ENCODE results near the gene NOX5. TPM values are rescaled to one million over a fixed set of nuclear protein-coding genes. Genes with fewer than 3 reads are reported as not detected.

Gene NOX5
- total RNA-seq, 2 donors from 2014 or later = 0.26 TPM; not detected in 1

DNA sequence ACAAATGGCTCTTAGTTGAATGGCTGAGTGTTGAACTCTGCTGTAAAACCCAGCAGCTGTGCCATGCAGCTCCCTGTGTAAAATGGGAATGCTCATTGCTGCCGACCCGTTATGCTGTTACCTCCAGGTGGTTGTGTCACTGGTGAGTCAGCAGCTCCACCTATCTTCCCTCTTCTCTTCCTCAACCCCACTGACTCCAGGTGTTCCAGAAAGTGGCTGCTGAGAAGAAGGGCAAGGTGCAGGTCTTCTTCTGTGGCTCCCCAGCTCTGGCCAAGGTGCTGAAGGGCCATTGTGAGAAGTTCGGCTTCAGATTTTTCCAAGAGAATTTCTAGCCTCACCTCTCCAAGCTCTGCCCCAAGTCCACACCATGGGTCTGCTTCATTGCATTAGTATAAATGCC lies 41.9 kb downstream of the NOX5 start:
- peaks cover 7% of the 10 kb centered on the region for H3K4me1 ChIP-seq
- H3K27me3 ChIP-seq = no peaks in the 10 kb centered on the region
- intact Hi-C loops (cut with DNase I) = loop anchor here (5.0 to 10.0 kb wide), 2 partner anchors 208 to 341 kb away; no protein-coding TSS in a partner anchor
- ATAC-seq = no peak
- TF ChIP-seq POLR2A (IDR thresholded peaks at IDR 0.05) = no peak
- no peak overlapping the region for H3K4me3 ChIP-seq
- no peaks in the 10 kb centered on the region for H3K9me3 ChIP-seq
- no peak for DNase-seq
- H3K27ac ChIP-seq = no peak overlapping the region
- no peaks in the 10 kb centered on the region for H3K36me3 ChIP-seq (replicated peaks in 1 of 2; ENCODE audit: insufficient read depth in 1 of 2, low read depth in 2 of 2)
- 27 to 32% methylated on average over 2 to 3 of the region's 3 CpGs for WGBS, 2 donors

- no peaks in the 10 kb centered on the region for H3K27me3 ChIP-seq
- H3K4me3 ChIP-seq = no peak overlapping the region
- intact Hi-C loops (cut with DNase I) = loop anchor here (5.0 to 10.0 kb wide), 2 partner anchors 206 to 338 kb away; no protein-coding TSS in a partner anchor
- H3K9me3 ChIP-seq = no peaks in the 10 kb centered on the region
- TF ChIP-seq, protein P1, sequence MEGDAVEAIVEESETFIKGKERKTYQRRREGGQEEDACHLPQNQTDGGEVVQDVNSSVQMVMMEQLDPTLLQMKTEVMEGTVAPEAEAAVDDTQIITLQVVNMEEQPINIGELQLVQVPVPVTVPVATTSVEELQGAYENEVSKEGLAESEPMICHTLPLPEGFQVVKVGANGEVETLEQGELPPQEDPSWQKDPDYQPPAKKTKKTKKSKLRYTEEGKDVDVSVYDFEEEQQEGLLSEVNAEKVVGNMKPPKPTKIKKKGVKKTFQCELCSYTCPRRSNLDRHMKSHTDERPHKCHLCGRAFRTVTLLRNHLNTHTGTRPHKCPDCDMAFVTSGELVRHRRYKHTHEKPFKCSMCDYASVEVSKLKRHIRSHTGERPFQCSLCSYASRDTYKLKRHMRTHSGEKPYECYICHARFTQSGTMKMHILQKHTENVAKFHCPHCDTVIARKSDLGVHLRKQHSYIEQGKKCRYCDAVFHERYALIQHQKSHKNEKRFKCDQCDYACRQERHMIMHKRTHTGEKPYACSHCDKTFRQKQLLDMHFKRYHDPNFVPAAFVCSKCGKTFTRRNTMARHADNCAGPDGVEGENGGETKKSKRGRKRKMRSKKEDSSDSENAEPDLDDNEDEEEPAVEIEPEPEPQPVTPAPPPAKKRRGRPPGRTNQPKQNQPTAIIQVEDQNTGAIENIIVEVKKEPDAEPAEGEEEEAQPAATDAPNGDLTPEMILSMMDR (IDR thresholded peaks at IDR 0.05) = peak; percentile 57 to 93 (median 90)
- no peak for TF ChIP-seq POLR2A (IDR thresholded peaks at IDR 0.05)
- peaks cover 7% of the 10 kb centered on the region for H3K4me1 ChIP-seq
- H3K36me3 ChIP-seq (replicated peaks in 1 of 2; ENCODE audit: insufficient read depth in 1 of 2, low read depth in 2 of 2) = no peaks in the 10 kb centered on the region
- 16 to 17% methylated on average over 18 of the region's 18 CpGs for WGBS, 2 donors
- ATAC-seq (peak; percentile 81), DNase-seq (peak; percentile 87 to 91 (median 89))
- no peak overlapping the region for H3K27ac ChIP-seq
Observed at GRCh38 chr15:69058830-69059556, 44.5 kb downstream of the NOX5 start.

DNA sequence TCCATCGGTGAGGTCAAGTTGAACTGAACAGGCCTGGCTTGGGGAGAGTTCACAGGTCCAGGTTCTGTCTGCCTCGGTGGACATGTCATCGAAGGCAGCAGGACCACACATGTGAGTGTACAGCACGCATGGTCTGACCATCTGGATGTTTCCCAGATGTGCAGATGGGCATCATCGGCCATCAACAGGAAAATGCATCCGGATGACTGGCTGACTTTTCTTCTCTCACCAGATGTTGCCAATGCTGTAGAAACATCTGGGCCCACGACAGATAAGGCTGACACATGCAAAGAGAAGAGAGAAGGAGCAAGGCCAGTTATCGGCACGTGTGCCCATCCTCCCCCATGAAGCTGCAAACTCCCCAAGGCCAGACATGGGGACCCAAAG lies 45.1 kb downstream of the NOX5 start:
- Histone ChIP-seq H3K27ac (no peak overlapping the region), H3K36me3 (replicated peaks in 1 of 2; ENCODE audit: insufficient read depth in 1 of 2, low read depth in 2 of 2) (no peaks in the 10 kb centered on the region), H3K9me3 (no peaks in the 10 kb centered on the region), H3K27me3 (no peaks in the 10 kb centered on the region), H3K4me1 (peaks cover 7% of the 10 kb centered on the region), H3K4me3 (no peak overlapping the region)
- 69 to 72% methylated on average over 9 of the region's 9 CpGs for WGBS, 2 donors
- ATAC-seq (no peak), DNase-seq (no peak)
- intact Hi-C loops (cut with DNase I) = loop anchor here (5.0 to 10.0 kb wide), 2 partner anchors 205 to 338 kb away; no protein-coding TSS in a partner anchor
- TF ChIP-seq POLR2A (IDR thresholded peaks at IDR 0.05) = no peak
- TF ChIP-seq, protein P1 (IDR thresholded peaks at IDR 0.05) = no peak

DNA sequence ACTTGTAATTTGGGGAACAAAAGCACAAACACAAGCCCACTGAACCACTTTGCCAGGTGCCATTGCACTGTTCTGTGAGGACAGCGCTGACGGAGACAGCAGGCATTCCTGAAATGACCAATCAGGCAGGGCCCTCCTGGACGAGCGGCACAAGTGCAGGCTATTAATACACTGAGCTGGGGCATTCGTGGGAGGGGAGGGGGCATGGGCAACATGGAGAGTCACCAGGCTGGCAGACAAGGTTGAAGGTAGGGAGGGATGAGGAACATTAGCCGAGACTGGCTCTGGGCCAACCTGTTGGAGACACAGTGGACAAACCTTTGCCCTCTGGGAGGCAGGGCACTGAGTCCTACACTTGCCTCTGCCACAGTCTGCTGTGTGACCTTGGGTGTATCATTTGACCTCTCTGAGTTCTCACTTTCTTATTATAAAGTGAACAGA lies 45.6 kb downstream of the NOX5 start:
- Histone ChIP-seq H3K27ac (no peak overlapping the region), H3K4me1 (peaks cover 7% of the 10 kb centered on the region), H3K36me3 (replicated peaks in 1 of 2; ENCODE audit: insufficient read depth in 1 of 2, low read depth in 2 of 2) (no peaks in the 10 kb centered on the region), H3K9me3 (no peaks in the 10 kb centered on the region), H3K4me3 (no peak overlapping the region), H3K27me3 (no peaks in the 10 kb centered on the region)
- 50 to 74% methylated on average over 6 of the region's 6 CpGs for WGBS, 2 donors
- DNase-seq (peak in 3 of 4 donors; percentile 20 to 45 (median 36)), ATAC-seq (no peak)
- TF ChIP-seq, protein P1 (IDR thresholded peaks at IDR 0.05) = no peak
- TF ChIP-seq POLR2A (IDR thresholded peaks at IDR 0.05) = no peak
- intact Hi-C loops (cut with DNase I) = no loop called here

DNA sequence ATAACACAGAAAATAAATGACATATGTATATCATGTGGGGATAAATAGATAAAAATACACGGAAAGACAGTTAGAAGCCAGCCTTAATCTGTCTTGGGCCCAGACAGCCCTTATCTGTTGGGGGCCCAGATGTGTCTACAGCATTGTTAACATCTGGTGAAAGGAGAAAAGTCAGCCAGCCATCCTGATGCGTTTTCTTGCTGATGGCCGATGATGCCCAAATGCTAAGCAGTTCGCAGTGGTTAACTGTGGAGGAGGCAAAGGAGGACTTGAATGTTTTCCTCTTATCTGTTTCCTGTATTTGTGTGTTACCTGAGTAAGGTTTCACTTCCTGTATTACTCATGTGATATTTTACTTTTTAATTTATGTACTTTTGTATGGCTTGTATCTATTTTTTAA lies 46.2 kb downstream of the NOX5 start:
- ATAC-seq = no peak
- TF ChIP-seq POLR2A (IDR thresholded peaks at IDR 0.05) = no peak
- TF ChIP-seq, protein P1 (IDR thresholded peaks at IDR 0.05) = no peak
- no peak overlapping the region for H3K4me3 ChIP-seq
- H3K27me3 ChIP-seq = no peaks in the 10 kb centered on the region
- no peaks in the 10 kb centered on the region for H3K9me3 ChIP-seq
- 74 to 75% methylated on average over 4 of the region's 4 CpGs for WGBS, 2 donors
- H3K27ac ChIP-seq = no peak overlapping the region
- peaks cover 7% of the 10 kb centered on the region for H3K4me1 ChIP-seq
- intact Hi-C loops (cut with DNase I) = no loop called here
- H3K36me3 ChIP-seq (replicated peaks in 1 of 2; ENCODE audit: insufficient read depth in 1 of 2, low read depth in 2 of 2) = no peaks in the 10 kb centered on the region
- no peak for DNase-seq

Measured in body of pancreas (tissue), 4 donors.